Measurements from ENCODE around the gene AK1. TPM values are rescaled to one million over a fixed set of nuclear protein-coding genes. Genes with fewer than 3 reads are reported as not detected.
A peak's percentile ranks its signal among the peaks of the same experiment; 100 is the strongest.

Gene AK1
- total and polyA plus RNA-seq, 9 of the 15 experiments (the other 6 are each of a cell fraction or from before 2014, with no cell fraction given): 10.1 to 71.8 (median 39.0) TPM

DNA sequence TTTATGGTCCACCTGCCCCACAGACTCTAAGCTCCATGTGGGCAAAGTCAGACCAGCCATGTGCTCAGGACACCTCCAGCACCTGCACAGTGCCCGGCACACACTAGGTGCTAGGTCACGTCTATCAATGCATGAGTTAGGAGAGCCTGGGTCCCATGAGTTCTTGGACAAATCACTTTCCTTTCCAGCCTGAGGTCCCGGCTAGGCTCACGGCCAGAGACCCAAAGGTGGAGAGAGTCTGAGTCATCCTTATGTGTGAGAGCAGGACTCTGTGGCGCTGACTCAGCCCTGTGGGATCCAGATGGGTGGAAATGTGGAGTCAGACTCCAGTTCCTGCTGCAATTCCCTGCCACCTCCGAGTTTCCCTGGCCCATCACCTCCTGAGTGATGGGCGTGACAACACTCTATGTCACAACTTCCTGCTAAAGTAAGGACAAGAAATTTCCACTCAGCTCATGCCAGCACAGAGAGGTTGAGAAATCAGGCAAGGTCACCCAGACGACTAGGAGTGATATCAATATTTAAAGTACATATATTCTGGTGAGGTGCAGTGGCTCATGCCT lies 41.9 kb upstream of the AK1 start (continued):
- no peak for TF ChIP-seq SIN3A (IDR thresholded peaks at IDR 0.05; ENCODE audit: borderline replicate concordance in 2 of 2, control insufficient read depth in 1 of 2, low read depth in 2 of 2, low read length in 2 of 2)
- no peak for TF ChIP-seq SIN3B (IDR thresholded peaks at IDR 0.05; ENCODE audit: low read depth)
- no peak for TF ChIP-seq HNRNPUL1 (IDR thresholded peaks at IDR 0.05; ENCODE audit: low read length)
- no peak for TF ChIP-seq ARHGAP35 (IDR thresholded peaks at IDR 0.05; ENCODE audit: partially characterized antibody)
- no peak for TF ChIP-seq BHLHE40 (IDR thresholded peaks at IDR 0.05; ENCODE audit: low read length)
- no peak for TF ChIP-seq SAP30 (IDR thresholded peaks at IDR 0.05; ENCODE audit: borderline replicate concordance, insufficient read depth, low read depth, low read length, poor library complexity, severe bottlenecking)
- TF ChIP-seq ZNF507 (tag; conservative IDR thresholded peaks at IDR 0.05): no peak
- TF ChIP-seq, protein P1, sequence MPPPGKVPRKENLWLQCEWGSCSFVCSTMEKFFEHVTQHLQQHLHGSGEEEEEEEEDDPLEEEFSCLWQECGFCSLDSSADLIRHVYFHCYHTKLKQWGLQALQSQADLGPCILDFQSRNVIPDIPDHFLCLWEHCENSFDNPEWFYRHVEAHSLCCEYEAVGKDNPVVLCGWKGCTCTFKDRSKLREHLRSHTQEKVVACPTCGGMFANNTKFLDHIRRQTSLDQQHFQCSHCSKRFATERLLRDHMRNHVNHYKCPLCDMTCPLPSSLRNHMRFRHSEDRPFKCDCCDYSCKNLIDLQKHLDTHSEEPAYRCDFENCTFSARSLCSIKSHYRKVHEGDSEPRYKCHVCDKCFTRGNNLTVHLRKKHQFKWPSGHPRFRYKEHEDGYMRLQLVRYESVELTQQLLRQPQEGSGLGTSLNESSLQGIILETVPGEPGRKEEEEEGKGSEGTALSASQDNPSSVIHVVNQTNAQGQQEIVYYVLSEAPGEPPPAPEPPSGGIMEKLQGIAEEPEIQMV (tag; conservative IDR thresholded peaks at IDR 0.05; ENCODE audit: low read depth): no peak
- no peak for TF ChIP-seq KLF16 (IDR thresholded peaks at IDR 0.05)
- no peak for TF ChIP-seq ZNF212 (CRISPR knock-in tag; IDR thresholded peaks at IDR 0.05)
- TF ChIP-seq, protein P2, sequence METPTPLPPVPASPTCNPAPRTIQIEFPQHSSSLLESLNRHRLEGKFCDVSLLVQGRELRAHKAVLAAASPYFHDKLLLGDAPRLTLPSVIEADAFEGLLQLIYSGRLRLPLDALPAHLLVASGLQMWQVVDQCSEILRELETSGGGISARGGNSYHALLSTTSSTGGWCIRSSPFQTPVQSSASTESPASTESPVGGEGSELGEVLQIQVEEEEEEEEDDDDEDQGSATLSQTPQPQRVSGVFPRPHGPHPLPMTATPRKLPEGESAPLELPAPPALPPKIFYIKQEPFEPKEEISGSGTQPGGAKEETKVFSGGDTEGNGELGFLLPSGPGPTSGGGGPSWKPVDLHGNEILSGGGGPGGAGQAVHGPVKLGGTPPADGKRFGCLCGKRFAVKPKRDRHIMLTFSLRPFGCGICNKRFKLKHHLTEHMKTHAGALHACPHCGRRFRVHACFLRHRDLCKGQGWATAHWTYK (CRISPR knock-in tag; IDR thresholded peaks at IDR 0.05): no peak
- TF ChIP-seq RFX1 (IDR thresholded peaks at IDR 0.05): no peak
- TF ChIP-seq ZNF766 (CRISPR knock-in tag; conservative IDR thresholded peaks at IDR 0.05): no peak
- TF ChIP-seq KDM4B (IDR thresholded peaks at IDR 0.05; ENCODE audit: borderline replicate concordance in 2 of 2, low read depth in 1 of 2): no peak
- TF ChIP-seq, protein P3, sequence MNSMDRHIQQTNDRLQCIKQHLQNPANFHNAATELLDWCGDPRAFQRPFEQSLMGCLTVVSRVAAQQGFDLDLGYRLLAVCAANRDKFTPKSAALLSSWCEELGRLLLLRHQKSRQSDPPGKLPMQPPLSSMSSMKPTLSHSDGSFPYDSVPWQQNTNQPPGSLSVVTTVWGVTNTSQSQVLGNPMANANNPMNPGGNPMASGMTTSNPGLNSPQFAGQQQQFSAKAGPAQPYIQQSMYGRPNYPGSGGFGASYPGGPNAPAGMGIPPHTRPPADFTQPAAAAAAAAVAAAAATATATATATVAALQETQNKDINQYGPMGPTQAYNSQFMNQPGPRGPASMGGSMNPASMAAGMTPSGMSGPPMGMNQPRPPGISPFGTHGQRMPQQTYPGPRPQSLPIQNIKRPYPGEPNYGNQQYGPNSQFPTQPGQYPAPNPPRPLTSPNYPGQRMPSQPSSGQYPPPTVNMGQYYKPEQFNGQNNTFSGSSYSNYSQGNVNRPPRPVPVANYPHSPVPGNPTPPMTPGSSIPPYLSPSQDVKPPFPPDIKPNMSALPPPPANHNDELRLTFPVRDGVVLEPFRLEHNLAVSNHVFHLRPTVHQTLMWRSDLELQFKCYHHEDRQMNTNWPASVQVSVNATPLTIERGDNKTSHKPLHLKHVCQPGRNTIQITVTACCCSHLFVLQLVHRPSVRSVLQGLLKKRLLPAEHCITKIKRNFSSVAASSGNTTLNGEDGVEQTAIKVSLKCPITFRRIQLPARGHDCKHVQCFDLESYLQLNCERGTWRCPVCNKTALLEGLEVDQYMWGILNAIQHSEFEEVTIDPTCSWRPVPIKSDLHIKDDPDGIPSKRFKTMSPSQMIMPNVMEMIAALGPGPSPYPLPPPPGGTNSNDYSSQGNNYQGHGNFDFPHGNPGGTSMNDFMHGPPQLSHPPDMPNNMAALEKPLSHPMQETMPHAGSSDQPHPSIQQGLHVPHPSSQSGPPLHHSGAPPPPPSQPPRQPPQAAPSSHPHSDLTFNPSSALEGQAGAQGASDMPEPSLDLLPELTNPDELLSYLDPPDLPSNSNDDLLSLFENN (IDR thresholded peaks at IDR 0.05; ENCODE audit: low read depth in 2 of 2, low read length in 2 of 2): no peak
- no peak for TF ChIP-seq CBX2 (IDR thresholded peaks at IDR 0.05; ENCODE audit: insufficient read depth, low read length, poor library complexity, severe bottlenecking)
- TF ChIP-seq, protein P4, sequence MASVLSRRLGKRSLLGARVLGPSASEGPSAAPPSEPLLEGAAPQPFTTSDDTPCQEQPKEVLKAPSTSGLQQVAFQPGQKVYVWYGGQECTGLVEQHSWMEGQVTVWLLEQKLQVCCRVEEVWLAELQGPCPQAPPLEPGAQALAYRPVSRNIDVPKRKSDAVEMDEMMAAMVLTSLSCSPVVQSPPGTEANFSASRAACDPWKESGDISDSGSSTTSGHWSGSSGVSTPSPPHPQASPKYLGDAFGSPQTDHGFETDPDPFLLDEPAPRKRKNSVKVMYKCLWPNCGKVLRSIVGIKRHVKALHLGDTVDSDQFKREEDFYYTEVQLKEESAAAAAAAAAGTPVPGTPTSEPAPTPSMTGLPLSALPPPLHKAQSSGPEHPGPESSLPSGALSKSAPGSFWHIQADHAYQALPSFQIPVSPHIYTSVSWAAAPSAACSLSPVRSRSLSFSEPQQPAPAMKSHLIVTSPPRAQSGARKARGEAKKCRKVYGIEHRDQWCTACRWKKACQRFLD (CRISPR knock-in tag; IDR thresholded peaks at IDR 0.05): no peak
- TF ChIP-seq NFXL1 (CRISPR knock-in tag; IDR thresholded peaks at IDR 0.05): no peak
- TF ChIP-seq ERF (CRISPR knock-in tag; IDR thresholded peaks at IDR 0.05): no peak
- no peak for TF ChIP-seq ZNF282 (CRISPR knock-in tag; IDR thresholded peaks at IDR 0.05)
- TF ChIP-seq SMARCA4 (IDR thresholded peaks at IDR 0.05): peak; percentile 87
- TF ChIP-seq ZNF583 (CRISPR knock-in tag; IDR thresholded peaks at IDR 0.05): no peak; the same call in 1 of the 2 replicates
